ENCODE results near the gene DNM1.

- TF ChIP-seq CTCF (IDR thresholded peaks at IDR 0.05) (no peak), POLR2A (IDR thresholded peaks at IDR 0.05) (no peak)
These were observed 46.4 kb downstream of the DNM1 start for GRCh38 chr9:128249558-128249907.
